Frontal cortex (tissue), 4 donors: Measurements from ENCODE around the gene TDRD10. TPM values are rescaled to one million over a fixed set of nuclear protein-coding genes. Genes with fewer than 3 reads are reported as not detected.

Experiments
- DNase-seq, 2 donors: peaks; one replicate each; pipeline ENCODE4 v3.0.0; 2012; ENCODE audit warnings: low spot score in 2 of 2
- FAIRE-seq: peaks from 2 replicates; lab custom pipeline; 2012; peaks lifted over from hg19 to GRCh38; lab: Jason Lieb, UNC
- total RNA-seq: library from RNA; depleted of rRNA; stranded (reverse); fragments of >200 nt; gene quantifications from one replicate; pipeline ENCODE4 v1.2.3, GENCODE V29; 2014
- donor health status: control.
- donor health status: control.
- donor health status: control.

Gene TDRD10
- total RNA-seq, 1 donor from 2014 or later: 0.41 TPM

- FAIRE-seq (no peak), DNase-seq (no peak)
These were observed 48.1 kb downstream of the TDRD10 start for GRCh38 chr1:154550070-154550469.

GRCh38 chr1:154550657-154551056 is 48.6 kb downstream of the TDRD10 start:
- no peak for DNase-seq
- FAIRE-seq: no peak

- DNase-seq: no peak
- no peak for FAIRE-seq
These were observed 49.5 kb downstream of the TDRD10 start for GRCh38 chr1:154551474-154551873.

- no peak for DNase-seq
- FAIRE-seq: no peak
These were observed 50.0 kb downstream of the TDRD10 start for GRCh38 chr1:154552036-154552435.

GRCh38 chr1:154553056-154554030 is 51.3 kb downstream of the TDRD10 start:
- FAIRE-seq (no peak), DNase-seq (no peak)

- DNase-seq (no peak), FAIRE-seq (no peak)
These were observed 54.4 kb downstream of the TDRD10 start for GRCh38 chr1:154556422-154556821.

- no peak for DNase-seq
- no peak for FAIRE-seq
These were observed 55.4 kb downstream of the TDRD10 start for GRCh38 chr1:154557248-154557938.

GRCh38 chr1:154557939-154558719 is 56.1 kb downstream of the TDRD10 start, which contains the start of gene UBE2Q1:
Gene UBE2Q1, minus strand, starts transcription at chr1:154558662. Its CDS starts 109 bp downstream, at chr1:154558553.
- no peak for FAIRE-seq
- DNase-seq: peak in 1 of 2 donors; percentile 48

GRCh38 chr1:154558720-154559465 is 56.9 kb downstream of the TDRD10 start:
- no peak for FAIRE-seq
- DNase-seq: peak; percentile 94 to 96

GRCh38 chr1:154559466-154560044 is 57.5 kb downstream of the TDRD10 start:
- peak; percentile 75 to 76 for DNase-seq
- FAIRE-seq: no peak

- no peak for FAIRE-seq
- no peak for DNase-seq
These were observed 63.9 kb downstream of the TDRD10 start for GRCh38 chr1:154565876-154566275.

- peak; percentile 87 to 90 for DNase-seq
- no peak for FAIRE-seq
These were observed 65.6 kb downstream of the TDRD10 start, which contains the start of gene CHRNB2 for GRCh38 chr1:154567386-154568156. Gene CHRNB2, plus strand, starts transcription at chr1:154567778. Its CDS starts 267 bp downstream, at chr1:154568045.

GRCh38 chr1:154568157-154568815 is 66.3 kb downstream of the TDRD10 start:
- FAIRE-seq (no peak), DNase-seq (no peak)

GRCh38 chr1:154571244-154571963 is 69.4 kb downstream of the TDRD10 start:
- no peak for FAIRE-seq

GRCh38 chr1:154571964-154572288 is 69.9 kb downstream of the TDRD10 start:
- FAIRE-seq: no peak
- no peak for DNase-seq

More at GRCh38 chr1:154571244-154571963, 69.4 kb downstream of the TDRD10 start:
- no peak for DNase-seq

- FAIRE-seq (no peak), DNase-seq (no peak)
These were observed 70.6 kb downstream of the TDRD10 start for GRCh38 chr1:154572468-154573167.

GRCh38 chr1:154573168-154573510 is 71.1 kb downstream of the TDRD10 start:
- FAIRE-seq: no peak
- no peak for DNase-seq
